Measurements from ENCODE around the gene GJC3.

GRCh38 chr7:99910976-99911375, 18.4 kb downstream of the GJC3 start:
- TF ChIP-seq, protein P1, sequence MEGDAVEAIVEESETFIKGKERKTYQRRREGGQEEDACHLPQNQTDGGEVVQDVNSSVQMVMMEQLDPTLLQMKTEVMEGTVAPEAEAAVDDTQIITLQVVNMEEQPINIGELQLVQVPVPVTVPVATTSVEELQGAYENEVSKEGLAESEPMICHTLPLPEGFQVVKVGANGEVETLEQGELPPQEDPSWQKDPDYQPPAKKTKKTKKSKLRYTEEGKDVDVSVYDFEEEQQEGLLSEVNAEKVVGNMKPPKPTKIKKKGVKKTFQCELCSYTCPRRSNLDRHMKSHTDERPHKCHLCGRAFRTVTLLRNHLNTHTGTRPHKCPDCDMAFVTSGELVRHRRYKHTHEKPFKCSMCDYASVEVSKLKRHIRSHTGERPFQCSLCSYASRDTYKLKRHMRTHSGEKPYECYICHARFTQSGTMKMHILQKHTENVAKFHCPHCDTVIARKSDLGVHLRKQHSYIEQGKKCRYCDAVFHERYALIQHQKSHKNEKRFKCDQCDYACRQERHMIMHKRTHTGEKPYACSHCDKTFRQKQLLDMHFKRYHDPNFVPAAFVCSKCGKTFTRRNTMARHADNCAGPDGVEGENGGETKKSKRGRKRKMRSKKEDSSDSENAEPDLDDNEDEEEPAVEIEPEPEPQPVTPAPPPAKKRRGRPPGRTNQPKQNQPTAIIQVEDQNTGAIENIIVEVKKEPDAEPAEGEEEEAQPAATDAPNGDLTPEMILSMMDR (IDR thresholded peaks at IDR 0.05; ENCODE audit: low read length), result no peak
- no peak for TF ChIP-seq EZH2 (optimal IDR thresholded peaks at IDR 0.05; ENCODE audit: low read depth, low read length)
